IPS-18c (cell line): ENCODE data around the gene PAX3.

ENCODE experiments used
- H3K4me3 ChIP-seq: 2 replicates; pipeline ENCODE4 v1.7.0; 2013; ENCODE audit warnings: low read depth, mild to moderate bottlenecking, low read length, moderate library complexity; ENCODE audit not compliant: insufficient read depth
- H3K9me3 ChIP-seq: one replicate; pipeline ENCODE4 v1.6.1; 2013; ENCODE audit warnings: mild to moderate bottlenecking, low read length, moderate library complexity; ENCODE audit not compliant: control insufficient read depth, insufficient read depth

Gene PAX3

DNA sequence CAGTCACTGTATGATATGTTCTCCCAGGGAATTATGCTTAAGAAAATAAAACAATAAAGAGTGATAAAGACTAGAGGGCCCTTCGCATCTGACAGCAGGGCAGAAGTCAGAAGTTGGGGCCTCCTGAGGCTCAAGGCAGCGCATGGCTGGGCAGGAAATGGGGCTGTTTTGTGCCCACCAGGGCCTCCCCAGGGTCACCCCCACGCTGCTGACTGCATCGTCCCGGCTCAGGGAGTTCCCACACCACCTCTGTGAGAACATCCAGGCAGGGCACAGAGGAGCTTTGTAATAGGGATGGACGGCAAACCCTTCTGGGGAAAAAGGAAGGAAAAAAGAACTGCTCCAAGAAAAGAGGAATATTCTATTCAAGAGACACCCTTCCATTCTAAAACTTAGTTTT, 41.2 kb downstream of the PAX3 start:
- H3K9me3 ChIP-seq, result no peaks in the 10 kb centered on the region

DNA sequence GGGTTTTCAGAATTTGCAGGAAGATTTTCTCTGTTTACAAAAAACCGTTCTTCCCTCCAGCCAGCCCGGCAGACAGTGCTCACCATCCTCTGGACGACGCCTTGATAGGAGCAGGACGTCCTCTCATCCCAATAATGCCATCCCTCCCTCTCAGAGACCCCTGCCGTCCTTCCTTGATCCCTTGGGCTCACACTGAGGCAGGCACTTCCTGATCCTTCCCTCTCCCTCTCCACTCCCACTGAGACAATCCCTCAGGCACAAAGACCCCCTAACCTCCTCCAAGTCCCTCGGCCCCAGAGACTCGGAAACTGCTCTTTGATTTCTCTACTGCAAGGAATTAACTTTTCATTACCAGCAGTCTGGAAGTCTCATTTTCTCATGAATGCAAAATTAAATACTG, 42.5 kb downstream of the PAX3 start:
- Histone ChIP-seq H3K9me3 (no peaks in the 10 kb centered on the region), H3K4me3 (no peak overlapping the region)

More for the DNA sequence above, 41.2 kb downstream of the PAX3 start:
- no peak overlapping the region for H3K4me3 ChIP-seq

DNA sequence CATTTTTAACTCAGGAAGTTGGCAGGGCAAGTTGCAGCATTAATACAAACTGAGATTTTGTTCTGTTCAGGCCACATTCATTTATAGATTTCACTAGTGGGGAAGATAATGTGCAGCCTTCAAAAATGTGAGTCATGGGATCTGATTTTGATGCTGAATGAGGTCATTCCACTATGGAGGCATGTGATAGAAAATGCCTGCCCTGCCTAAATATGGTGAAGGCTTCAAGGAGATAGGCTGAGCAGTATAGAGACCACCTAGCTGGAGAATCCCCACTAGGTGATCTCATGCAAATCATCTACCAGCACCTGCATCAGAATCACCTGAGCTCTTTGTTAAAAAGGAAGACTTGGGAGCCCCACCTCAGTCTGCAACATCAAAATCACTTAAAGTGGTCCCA, 43.7 kb downstream of the PAX3 start:
- Histone ChIP-seq H3K9me3 (no peaks in the 10 kb centered on the region), H3K4me3 (no peak overlapping the region)

DNA sequence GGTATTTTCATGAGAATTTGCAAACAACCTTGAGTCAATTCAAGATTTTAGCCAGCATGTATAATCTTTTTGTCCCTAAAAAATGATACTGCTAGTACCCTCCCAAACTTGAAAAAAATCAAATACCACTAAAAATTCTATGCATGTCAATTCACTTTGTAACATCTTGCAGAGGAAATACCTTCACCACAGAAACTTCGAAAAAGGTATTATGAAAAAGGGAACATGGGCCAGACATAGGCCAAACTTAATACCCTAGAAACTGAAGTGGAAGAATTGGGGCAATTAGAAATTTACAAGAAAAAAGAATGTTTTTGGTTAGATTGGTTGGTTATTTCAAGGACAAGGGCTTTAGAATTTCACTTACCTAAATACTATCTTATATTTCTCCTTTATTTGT, 48.5 kb downstream of the PAX3 start:
- Histone ChIP-seq H3K9me3 (no peaks in the 10 kb centered on the region), H3K4me3 (no peak overlapping the region)

DNA sequence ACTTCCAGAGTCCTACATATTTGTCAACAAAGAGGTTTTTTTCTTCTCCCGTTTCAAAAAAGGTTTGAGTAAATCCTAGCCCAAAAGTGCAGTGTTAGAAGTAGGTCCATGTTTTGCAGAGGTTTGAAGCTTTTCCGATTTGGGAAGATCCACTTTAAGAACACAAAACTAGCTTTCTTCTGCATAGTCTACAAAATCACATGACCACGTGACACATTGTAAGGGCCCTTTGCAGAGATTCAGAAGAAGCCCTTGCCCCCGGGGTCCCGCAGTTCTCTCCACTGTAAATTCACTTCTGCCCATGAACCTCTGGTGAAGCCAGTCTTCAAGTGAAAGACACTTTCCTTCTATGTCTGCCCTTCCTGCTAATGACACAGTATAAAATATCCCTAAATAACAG, 49.4 kb downstream of the PAX3 start:
- Histone ChIP-seq H3K9me3 (no peaks in the 10 kb centered on the region), H3K4me3 (no peak overlapping the region)

DNA sequence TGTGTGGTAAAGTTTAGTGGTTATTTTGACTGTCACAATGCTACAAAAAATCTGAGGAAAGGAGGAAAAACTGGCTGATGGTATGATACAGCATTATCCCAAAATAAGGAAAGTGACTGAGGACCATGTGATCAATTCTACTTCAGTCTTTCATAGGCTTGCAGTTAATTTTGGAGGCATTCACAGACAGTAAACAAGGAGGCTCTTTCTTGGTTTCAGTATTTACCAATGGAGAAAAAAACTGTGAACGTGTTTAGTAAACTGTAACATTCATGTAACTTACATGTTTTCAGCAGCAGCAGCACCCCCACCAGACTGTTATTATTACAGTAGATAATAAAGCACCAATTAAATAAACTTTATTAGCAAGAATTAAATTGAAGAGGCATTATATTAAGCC, 50.0 kb downstream of the PAX3 start:
- no peak overlapping the region for H3K4me3 ChIP-seq
- H3K9me3 ChIP-seq, result no peaks in the 10 kb centered on the region

DNA sequence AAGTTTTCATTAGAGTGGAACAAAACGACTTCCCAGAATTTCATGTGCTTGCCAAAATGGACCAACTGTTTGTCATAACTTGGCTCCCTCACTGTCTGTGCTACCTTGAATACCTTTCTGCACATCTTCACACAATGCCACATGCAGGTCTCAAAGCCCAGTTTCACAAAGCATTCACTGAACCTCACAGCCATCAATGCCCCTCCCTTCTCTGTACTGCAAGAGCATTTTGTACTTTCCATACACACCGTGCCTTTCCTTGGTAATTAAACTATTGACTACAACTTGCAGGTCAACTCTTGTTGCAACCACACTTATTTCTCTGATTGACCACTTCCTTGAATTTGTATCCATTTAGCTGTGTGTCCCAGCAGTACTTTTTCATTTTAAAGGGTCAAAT, 50.5 kb downstream of the PAX3 start:
- Histone ChIP-seq H3K9me3 (no peaks in the 10 kb centered on the region), H3K4me3 (no peak overlapping the region)

DNA sequence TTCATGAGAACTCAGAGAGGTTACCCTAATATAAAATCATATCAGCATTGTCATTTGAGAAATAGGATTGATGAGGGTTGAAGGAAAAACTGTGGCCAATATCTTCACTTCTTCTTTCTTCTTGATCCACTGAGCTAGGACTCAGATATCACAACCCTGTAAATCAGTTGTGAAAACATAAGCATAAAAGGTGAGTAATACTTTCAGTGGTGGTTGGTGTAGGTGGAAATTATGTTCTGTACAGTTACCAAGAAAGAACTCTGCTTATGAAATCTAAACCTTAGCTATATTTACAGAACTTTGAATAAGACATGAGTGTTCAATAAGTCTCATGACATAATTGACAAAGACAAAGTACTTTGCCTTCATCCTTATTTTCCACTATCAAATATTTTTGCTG, 56.3 kb downstream of the PAX3 start:
- Histone ChIP-seq H3K9me3 (no peaks in the 10 kb centered on the region), H3K4me3 (no peak overlapping the region)

DNA sequence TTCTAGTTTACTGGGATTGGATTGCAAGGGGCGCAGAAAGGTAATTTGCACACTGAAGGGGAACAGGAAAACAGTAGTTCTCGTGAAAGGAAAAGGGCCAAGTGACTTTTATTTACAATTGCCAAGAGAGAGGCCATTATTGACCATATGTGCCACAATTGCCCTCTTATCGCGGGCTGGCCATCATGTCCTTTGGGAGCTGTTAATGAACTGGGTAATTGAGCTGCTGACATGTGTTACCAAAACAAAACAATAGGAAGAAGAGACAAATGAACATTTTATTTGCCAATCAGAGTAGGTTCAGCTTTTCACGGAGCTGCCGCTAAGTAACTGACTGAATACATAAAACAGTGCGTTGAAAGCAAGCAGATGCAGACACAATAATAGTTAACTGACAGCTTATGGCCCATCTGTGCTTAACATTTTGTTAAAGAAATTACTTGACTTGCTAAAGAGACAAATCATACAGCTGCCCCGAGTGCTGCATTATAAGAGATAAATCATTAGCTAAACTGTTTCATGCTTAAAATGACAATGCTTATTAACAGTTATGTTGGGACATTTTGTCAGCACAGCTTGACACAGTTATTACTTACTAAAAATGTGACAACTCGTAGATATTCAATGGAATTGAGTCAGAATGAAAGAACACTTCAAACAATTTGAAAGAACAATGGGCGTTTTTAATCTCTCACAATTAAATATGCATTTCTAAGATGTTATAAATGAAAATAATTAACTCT, 57.5 kb downstream of the PAX3 start:
- Histone ChIP-seq H3K4me3 (no peak overlapping the region), H3K9me3 (no peaks in the 10 kb centered on the region)

DNA sequence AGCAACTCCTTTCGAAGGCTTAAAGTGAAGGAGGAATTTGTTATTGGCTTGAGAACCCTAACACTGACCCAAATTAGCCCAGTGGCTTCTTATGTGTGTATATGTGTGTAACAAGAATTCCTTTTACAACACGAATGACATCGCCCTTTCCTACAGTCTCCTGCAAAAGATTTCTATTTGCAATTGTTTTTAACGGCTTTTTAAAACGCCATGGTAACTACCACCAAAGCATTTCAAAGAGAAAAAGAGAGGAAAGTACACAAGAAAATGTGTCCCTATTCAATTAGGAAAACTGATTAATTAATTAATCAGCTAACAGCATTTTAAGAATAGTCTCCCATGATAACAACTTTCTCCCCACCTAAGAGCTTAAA, 58.1 kb downstream of the PAX3 start:
- no peaks in the 10 kb centered on the region for H3K9me3 ChIP-seq
- H3K4me3 ChIP-seq, result no peak overlapping the region

DNA sequence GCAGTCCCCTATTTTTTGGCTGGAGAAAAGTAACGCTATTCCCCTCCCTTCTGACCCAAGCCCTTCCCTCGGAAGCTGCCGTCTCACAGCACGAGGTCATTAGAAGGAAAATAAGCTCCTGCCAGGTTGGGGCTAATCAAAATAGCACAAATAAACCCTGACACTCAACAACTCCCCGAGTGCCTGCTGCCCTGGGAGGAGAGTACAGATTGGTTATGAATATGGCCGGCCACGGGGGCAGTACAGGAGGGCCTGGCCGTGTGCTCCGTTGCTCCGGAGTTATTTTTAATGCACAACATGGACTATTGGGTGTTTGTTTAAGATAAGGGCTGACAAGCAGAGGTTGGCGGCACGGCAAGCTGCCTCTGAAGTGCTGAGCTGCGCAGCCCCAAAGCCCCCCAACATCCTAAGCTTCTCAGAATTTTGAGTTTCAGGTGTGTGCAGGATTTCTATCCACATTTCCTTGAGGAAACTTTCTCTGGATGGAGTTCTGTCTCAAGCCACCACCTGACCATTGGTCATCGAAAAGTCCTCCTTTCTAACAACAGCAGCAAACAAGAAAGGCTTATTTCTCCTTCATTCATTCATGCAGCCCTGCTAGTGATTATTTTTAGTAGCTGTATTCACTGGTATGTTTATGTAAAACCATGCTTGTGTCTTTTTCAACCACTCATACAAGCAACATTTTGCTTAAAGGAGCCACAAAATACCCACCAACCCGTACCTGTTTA, 58.7 kb downstream of the PAX3 start:
- Histone ChIP-seq H3K4me3 (no peak overlapping the region), H3K9me3 (no peaks in the 10 kb centered on the region)

DNA sequence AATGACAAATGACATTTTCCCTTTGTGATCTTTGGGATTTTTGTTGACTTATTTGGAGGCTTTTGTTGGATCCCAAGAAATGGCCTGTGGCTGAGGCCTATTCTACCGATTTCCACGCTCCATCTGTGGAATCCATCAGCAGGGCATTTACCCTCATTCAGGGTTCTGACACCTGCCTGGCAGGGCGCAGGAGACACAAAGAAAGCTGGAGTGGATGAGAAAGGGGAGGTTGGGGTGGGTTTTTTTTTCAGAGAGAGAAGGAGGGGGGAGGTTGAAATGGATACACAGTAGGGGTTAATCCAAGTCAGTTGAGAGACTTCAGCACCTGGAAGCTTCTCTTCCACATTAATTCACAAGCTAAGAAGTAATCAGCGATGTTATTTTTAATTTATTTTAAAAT, 59.7 kb downstream of the PAX3 start:
- no peaks in the 10 kb centered on the region for H3K9me3 ChIP-seq

DNA sequence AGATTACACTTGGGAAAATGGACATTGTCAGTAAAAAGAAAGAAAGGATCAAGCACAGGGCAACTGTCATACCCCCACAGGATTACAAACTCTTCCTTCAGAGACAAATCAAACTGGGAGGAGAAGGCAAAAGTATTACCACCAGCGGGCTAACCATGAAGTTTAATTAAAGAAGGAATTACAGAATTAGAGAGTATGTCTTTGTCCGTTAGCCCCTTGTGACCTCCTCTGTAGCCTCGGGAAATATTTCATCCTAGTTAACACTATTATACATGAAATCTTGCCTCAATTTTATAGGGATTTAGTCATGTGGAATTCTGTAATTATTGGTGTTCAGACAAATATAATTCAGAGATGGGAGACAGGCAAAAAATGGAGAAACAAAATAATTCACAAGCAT, 60.7 kb downstream of the PAX3 start:
- Histone ChIP-seq H3K9me3 (no peaks in the 10 kb centered on the region), H3K4me3 (no peak overlapping the region)

More for the DNA sequence above, 59.7 kb downstream of the PAX3 start:
- H3K4me3 ChIP-seq, result no peak overlapping the region

DNA sequence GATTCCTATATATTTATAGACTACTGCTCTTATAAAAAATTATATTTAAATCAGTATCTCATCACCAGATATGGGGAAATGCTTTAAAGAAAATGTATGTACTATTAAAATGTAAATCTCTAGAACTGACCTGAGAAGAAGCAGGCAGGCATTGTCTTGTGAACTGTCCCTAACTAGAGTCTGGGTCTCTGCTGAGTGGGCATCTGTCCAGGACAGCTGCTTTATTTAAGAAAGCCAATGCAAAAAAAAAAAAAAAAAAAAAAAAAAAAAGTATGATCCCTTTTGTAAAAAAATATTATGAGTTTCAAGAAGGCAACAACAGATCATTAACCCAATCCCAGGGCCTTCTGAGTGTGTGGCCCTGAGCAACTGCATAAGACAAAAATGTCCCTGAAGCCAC, 66.0 kb downstream of the PAX3 start:
- no peak overlapping the region for H3K4me3 ChIP-seq
- H3K9me3 ChIP-seq, result no peaks in the 10 kb centered on the region

DNA sequence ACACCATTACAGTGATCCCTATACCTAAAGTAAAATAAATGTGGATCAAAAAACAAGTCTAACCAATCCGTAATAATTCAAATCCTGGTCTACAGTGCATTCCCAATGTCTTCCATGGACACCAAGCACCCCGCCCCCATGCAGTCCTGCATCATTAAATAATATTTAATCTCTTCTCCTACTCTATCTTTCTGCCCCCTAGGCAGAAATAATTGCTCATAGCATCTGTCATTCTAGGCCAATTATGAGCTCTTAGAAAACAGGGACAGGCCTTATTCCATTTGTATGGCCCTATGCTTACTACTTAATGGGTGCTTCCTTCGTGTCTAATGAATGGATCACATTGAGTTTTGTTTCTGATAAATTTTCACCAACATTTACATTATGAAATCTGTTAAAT, 66.4 kb downstream of the PAX3 start:
- Histone ChIP-seq H3K9me3 (no peaks in the 10 kb centered on the region), H3K4me3 (no peak overlapping the region)

DNA sequence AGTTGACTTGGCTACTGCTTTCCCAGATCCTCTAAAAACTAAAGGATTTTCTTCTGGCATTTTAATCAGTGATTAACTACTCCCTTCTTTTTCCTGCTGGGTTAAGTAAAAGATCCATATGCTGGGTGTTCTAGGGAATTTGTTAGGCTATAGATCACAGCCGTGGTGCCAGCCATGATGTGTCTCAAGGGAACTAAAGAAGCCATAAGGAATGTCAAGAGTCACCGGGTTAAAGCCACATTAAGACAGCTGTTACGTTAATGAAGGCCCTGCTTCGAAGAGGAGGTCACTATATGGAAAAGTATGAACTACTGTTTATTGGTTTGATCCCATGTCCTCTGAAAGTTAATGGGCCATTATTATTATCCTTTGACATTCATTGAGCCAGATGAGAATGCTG, 70.7 kb downstream of the PAX3 start:
- H3K9me3 ChIP-seq, result no peaks in the 10 kb centered on the region
- no peak overlapping the region for H3K4me3 ChIP-seq

DNA sequence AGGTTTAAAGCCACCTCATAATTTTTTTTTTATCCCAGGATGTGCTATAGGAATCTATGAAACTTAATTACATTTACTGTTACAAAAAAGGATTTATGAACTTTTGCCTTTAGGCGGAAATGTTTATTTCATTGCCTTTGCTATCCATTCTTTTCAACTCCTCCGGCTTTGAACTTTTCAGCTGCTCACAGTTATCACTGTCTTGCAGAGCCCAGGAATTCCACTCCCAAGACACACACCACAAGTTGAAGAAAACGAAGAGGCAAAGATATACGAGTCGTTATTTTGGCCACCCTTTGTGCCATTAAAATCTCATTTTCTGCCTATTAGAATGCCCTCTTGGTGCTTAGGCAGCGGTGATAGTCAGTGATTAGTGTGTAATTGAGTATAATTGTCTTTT, 80.0 kb downstream of the PAX3 start:
- Histone ChIP-seq H3K4me3 (no peak overlapping the region), H3K9me3 (no peaks in the 10 kb centered on the region)

DNA sequence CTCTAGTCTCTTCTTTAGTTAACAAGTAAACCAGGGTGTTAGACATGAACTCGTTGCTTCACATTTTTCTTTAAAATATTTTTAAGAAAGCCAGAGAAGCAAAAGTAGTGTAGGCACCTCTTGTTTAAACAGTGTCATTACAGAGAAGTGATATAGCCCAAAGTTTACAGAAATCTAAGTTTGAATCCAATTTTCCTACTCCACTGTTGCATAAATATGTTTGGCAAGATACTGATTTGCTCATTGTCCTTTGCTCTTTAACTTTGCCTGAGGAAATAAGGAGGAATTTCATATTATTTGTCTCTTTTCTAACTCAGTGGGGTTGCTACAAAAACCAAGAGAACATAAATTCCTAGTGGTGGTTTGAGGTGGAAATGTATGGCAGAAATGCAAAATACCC, 81.1 kb downstream of the PAX3 start:
- H3K4me3 ChIP-seq, result no peak overlapping the region
- H3K9me3 ChIP-seq, result no peaks in the 10 kb centered on the region

DNA sequence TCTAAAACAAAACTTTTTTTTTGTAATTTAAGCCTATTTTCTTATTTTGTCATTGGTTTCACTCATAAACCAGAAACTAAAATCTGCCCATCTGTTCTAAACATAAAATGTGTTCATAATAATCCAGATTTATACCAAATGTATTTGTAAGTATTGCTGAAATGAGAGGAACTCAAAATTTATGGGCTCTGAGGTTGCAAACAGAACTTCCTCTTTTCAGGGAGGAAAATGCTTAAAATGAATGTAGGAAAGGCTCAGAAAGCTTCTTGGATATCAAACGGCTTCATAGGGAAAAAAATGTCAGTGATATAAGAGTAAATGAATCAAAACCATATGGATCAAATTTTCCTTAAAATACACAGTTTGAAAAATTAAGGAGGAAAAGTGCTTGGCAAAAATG, 83.9 kb downstream of the PAX3 start:
- H3K4me3 ChIP-seq, result no peak overlapping the region
- H3K9me3 ChIP-seq, result no peaks in the 10 kb centered on the region
